ENCODE results near the gene MPIG6B.

DNA sequence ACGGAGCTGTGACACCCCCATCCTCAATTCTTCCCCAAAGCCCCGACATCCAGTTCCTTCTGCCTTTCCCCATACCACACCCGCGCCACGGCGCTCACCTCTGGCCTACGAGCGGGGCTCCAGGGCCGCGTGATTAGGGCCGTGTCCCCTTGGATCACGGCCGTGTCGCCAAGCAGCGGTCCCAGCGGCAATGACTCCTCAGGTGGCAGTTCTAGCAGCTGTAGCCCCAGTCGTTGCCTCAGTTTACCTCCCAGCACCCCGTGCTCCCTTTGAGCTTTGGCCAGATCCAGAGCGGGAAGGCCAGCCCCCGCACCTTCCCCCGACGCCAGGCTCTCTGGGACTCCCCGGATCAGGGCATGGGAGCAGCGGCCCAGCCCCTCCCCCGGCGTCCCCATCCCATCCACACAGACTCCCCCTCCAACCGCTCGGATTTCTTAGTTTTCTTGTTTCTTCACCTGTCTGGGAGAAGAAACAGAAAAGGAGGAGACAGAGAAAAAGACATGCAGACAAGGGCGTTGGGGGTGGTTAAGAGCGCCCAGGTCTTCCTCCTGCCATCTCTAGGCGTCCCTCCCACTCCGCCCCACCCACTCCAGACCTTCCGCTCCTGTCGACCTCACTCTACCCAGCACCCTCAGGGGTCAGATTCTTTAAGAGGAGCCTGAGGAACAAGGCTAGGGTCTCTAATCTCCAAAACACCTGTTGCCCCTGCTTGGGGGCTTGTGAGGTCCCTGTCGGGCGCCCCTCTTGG lies 5.8 kb downstream of the MPIG6B start, which contains the start of gene DDAH2:
- TF ChIP-seq POLR2A (IDR thresholded peaks at IDR 0.05; ENCODE audit: low read depth, low read length), result no peak
- TF ChIP-seq POLR2AphosphoS5 (IDR thresholded peaks at IDR 0.05; ENCODE audit: low read depth, low read length), result no peak
- no peak for TF ChIP-seq TAF1 (IDR thresholded peaks at IDR 0.05; ENCODE audit: borderline replicate concordance, low read depth, low read length)

Measured in GM12892 (cell line).